Mesendoderm (in vitro differentiated cells): ENCODE results near the gene ACCSL.

ENCODE experiments used
- DNase-seq: peaks from one replicate; pipeline ENCODE4 v3.0.0; 2013
- H2AK5ac ChIP-seq: 2 replicates; pipeline ENCODE4 v1.6.1; 2013; ENCODE audit warnings: low read length, inconsistent platforms
- H2BK120ac ChIP-seq: 2 replicates; pipeline ENCODE4 v1.6.1; 2013; ENCODE audit warnings: low read depth, mild to moderate bottlenecking, low read length, moderate library complexity, mixed read lengths
- H2BK15ac ChIP-seq: replicated peaks from 2 replicates; pipeline ENCODE4 v1.6.1; 2013; ENCODE audit warnings: low read depth, mild to moderate bottlenecking, moderate library complexity
- H2BK5ac ChIP-seq: 2 replicates; pipeline ENCODE4 v1.6.1; 2013; ENCODE audit warnings: low read length, inconsistent platforms
- H3K18ac ChIP-seq: 2 replicates; pipeline ENCODE4 v1.6.1; 2013; ENCODE audit warnings: mild to moderate bottlenecking, low read length, mixed read lengths
- H3K23ac ChIP-seq: one replicate; pipeline ENCODE4 v1.6.1; 2013; ENCODE audit warnings: low read length
- H3K27ac ChIP-seq: 2 replicates; pipeline ENCODE4 v1.5.1; 2013; ENCODE audit warnings: low read depth, mild to moderate bottlenecking, inconsistent platforms, low read length, moderate library complexity
- H3K27me3 ChIP-seq: 2 replicates; pipeline ENCODE4 v1.6.1; 2013; ENCODE audit warnings: low read length, control low read depth, mild to moderate bottlenecking, inconsistent platforms; ENCODE audit not compliant: insufficient read depth, poor library complexity
- H3K36me3 ChIP-seq: 2 replicates; pipeline ENCODE4 v1.6.1; 2013; ENCODE audit warnings: low read length, inconsistent platforms; ENCODE audit not compliant: control insufficient read depth, insufficient read depth
- H3K4ac ChIP-seq: one replicate; pipeline ENCODE4 v1.6.1; 2013; ENCODE audit warnings: low read depth, mild to moderate bottlenecking, low read length, moderate library complexity
- H3K4me1 ChIP-seq: 2 replicates; pipeline ENCODE4 v1.6.1; 2013; ENCODE audit warnings: low read depth, low read length, inconsistent platforms; ENCODE audit not compliant: control insufficient read depth
- H3K4me2 ChIP-seq: 2 replicates; pipeline ENCODE4 v1.6.1; 2013; ENCODE audit warnings: low read length
- H3K4me3 ChIP-seq: 2 replicates; pipeline ENCODE4 v1.5.1; 2013; ENCODE audit warnings: mild to moderate bottlenecking, low read length
- H3K56ac ChIP-seq: one replicate; pipeline ENCODE4 v1.6.1; 2013; ENCODE audit warnings: low read length
- H3K79me1 ChIP-seq: 2 replicates; pipeline ENCODE4 v1.6.1; 2013; ENCODE audit warnings: low read length, inconsistent platforms
- H3K79me2 ChIP-seq: 2 replicates; pipeline ENCODE4 v1.6.1; 2013; ENCODE audit warnings: mild to moderate bottlenecking, low read length; ENCODE audit not compliant: control insufficient read depth, insufficient read depth
- H3K9ac ChIP-seq: 2 replicates; pipeline ENCODE4 v1.6.1; 2013; ENCODE audit warnings: low read length, inconsistent platforms
- H4K5ac ChIP-seq: one replicate; pipeline ENCODE4 v1.6.1; 2013; ENCODE audit warnings: low read length
- H4K8ac ChIP-seq: one replicate; pipeline ENCODE4 v1.6.1; 2013; ENCODE audit warnings: low read depth, mild to moderate bottlenecking, control low read depth, low read length, moderate library complexity
- WGBS: extraction: QIAGEN DNeasy Blood & Tissue Kit; methylation state at CpG from one replicate; pipeline ENCODE4 v1.1.7; 2013; ENCODE audit warnings: low lambda C conversion rate, missing lambda C conversion rate; ENCODE audit not compliant: insufficient coverage; ENCODE audit errors: extremely low coverage; 5-methylcytosine and 5-hydroxymethylcytosine counted together

The ACCSL gene

GRCh38 chr11:44024977-44025376 lies 22.8 kb upstream of the ACCSL start:
- Histone ChIP-seq H3K23ac (no peak overlapping the region), H3K27ac (no peak overlapping the region), H2AK5ac (no peak overlapping the region), H3K36me3 (no peaks in the 10 kb centered on the region), H2BK15ac (no peak overlapping the region), H4K5ac (no peak overlapping the region), H3K4me1 (no peaks in the 10 kb centered on the region), H3K27me3 (no peaks in the 10 kb centered on the region), H2BK120ac (no peak overlapping the region), H3K9ac (no peak overlapping the region), H3K56ac (no peak overlapping the region), H2BK5ac (no peak overlapping the region), H4K8ac (no peak overlapping the region), H3K4me3 (no peak overlapping the region), H3K79me1 (no peaks in the 10 kb centered on the region), H3K18ac (no peak overlapping the region), H3K4ac (no peak overlapping the region), H3K79me2 (no peaks in the 10 kb centered on the region), H3K4me2 (no peak overlapping the region)
- no CpG with 5 or more reads among the region's 1 CpG for WGBS
- no peak for DNase-seq

GRCh38 chr11:44025727-44026126 lies 22.1 kb upstream of the ACCSL start:
- H3K4ac ChIP-seq = no peak overlapping the region
- no peak overlapping the region for H3K9ac ChIP-seq
- H4K8ac ChIP-seq = no peak overlapping the region
- no peak overlapping the region for H4K5ac ChIP-seq
- no peak overlapping the region for H3K18ac ChIP-seq
- no peaks in the 10 kb centered on the region for H3K79me1 ChIP-seq
- H2BK5ac ChIP-seq = no peak overlapping the region
- DNase-seq = no peak
- no peak overlapping the region for H2BK15ac ChIP-seq
- no peak overlapping the region for H3K4me2 ChIP-seq
- H3K27ac ChIP-seq = no peak overlapping the region
- H3K4me3 ChIP-seq = no peak overlapping the region
- H3K4me1 ChIP-seq = peaks cover 2% of the 10 kb centered on the region
- H3K36me3 ChIP-seq = no peaks in the 10 kb centered on the region
- no peak overlapping the region for H3K56ac ChIP-seq
- H3K79me2 ChIP-seq = no peaks in the 10 kb centered on the region
- H3K27me3 ChIP-seq = no peaks in the 10 kb centered on the region
- H2BK120ac ChIP-seq = no peak overlapping the region
- H3K23ac ChIP-seq = no peak overlapping the region
- no peak overlapping the region for H2AK5ac ChIP-seq

- H2BK15ac ChIP-seq = no peak overlapping the region
- WGBS = no CpG with 5 or more reads among the region's 1 CpG
Measured at GRCh38 chr11:44028401-44028800, 19.4 kb upstream of the ACCSL start.

GRCh38 chr11:44028816-44029506 lies 18.8 kb upstream of the ACCSL start:
- Histone ChIP-seq H2AK5ac (no peak overlapping the region), H3K56ac (no peak overlapping the region), H3K36me3 (no peaks in the 10 kb centered on the region), H3K4ac (no peak overlapping the region), H2BK15ac (no peak overlapping the region), H4K5ac (no peak overlapping the region), H3K9ac (no peak overlapping the region), H3K79me1 (no peaks in the 10 kb centered on the region), H3K4me1 (peaks cover 4% of the 10 kb centered on the region), H3K4me3 (no peak overlapping the region), H3K4me2 (no peak overlapping the region), H4K8ac (no peak overlapping the region), H2BK5ac (no peak overlapping the region), H3K23ac (no peak overlapping the region), H3K27me3 (no peaks in the 10 kb centered on the region), H3K18ac (no peak overlapping the region), H3K79me2 (no peaks in the 10 kb centered on the region), H2BK120ac (no peak overlapping the region), H3K27ac (no peak overlapping the region)
- no CpG with 5 or more reads among the region's 3 CpGs for WGBS
- DNase-seq = no peak

More at GRCh38 chr11:44028401-44028800, 19.4 kb upstream of the ACCSL start:
- Histone ChIP-seq H3K4me3 (no peak overlapping the region), H2BK5ac (no peak overlapping the region), H3K9ac (no peak overlapping the region), H2BK120ac (no peak overlapping the region), H3K18ac (no peak overlapping the region), H3K79me1 (no peaks in the 10 kb centered on the region), H3K36me3 (no peaks in the 10 kb centered on the region), H3K79me2 (no peaks in the 10 kb centered on the region), H2AK5ac (no peak overlapping the region), H3K27me3 (no peaks in the 10 kb centered on the region), H4K8ac (no peak overlapping the region), H3K4me2 (no peak overlapping the region), H3K27ac (no peak overlapping the region), H4K5ac (no peak overlapping the region), H3K23ac (no peak overlapping the region), H3K4ac (no peak overlapping the region), H3K56ac (no peak overlapping the region), H3K4me1 (peaks cover 4% of the 10 kb centered on the region)
- DNase-seq = no peak

- no peak overlapping the region for H2BK15ac ChIP-seq
Measured at GRCh38 chr11:44029507-44029845, 18.3 kb upstream of the ACCSL start.

More at GRCh38 chr11:44029507-44029845, 18.3 kb upstream of the ACCSL start:
- no peak overlapping the region for H3K23ac ChIP-seq
- H3K27ac ChIP-seq = no peak overlapping the region
- no peak overlapping the region for H4K8ac ChIP-seq
- DNase-seq = no peak
- H3K4ac ChIP-seq = no peak overlapping the region
- no peaks in the 10 kb centered on the region for H3K79me2 ChIP-seq
- H4K5ac ChIP-seq = no peak overlapping the region
- H3K4me3 ChIP-seq = no peak overlapping the region
- no peak overlapping the region for H2BK120ac ChIP-seq
- H3K9ac ChIP-seq = no peak overlapping the region
- no peak overlapping the region for H3K56ac ChIP-seq
- H3K27me3 ChIP-seq = no peaks in the 10 kb centered on the region
- H2BK5ac ChIP-seq = no peak overlapping the region
- no CpG with 5 or more reads among the region's 1 CpG for WGBS
- H3K18ac ChIP-seq = no peak overlapping the region
- H3K79me1 ChIP-seq = no peaks in the 10 kb centered on the region
- peaks cover 4% of the 10 kb centered on the region for H3K4me1 ChIP-seq
- no peaks in the 10 kb centered on the region for H3K36me3 ChIP-seq
- no peak overlapping the region for H2AK5ac ChIP-seq
- H3K4me2 ChIP-seq = no peak overlapping the region
